Ovary (tissue), 9 donors: ENCODE data around the gene ACVR1. TPM values are rescaled to one million over a fixed set of nuclear protein-coding genes. Genes with fewer than 3 reads are reported as not detected.

Experiments used
- DNase-seq, 5 donors: peaks; one replicate each; pipeline ENCODE4 v3.0.0-alpha.2; 2019 to 2020
- H3K27ac ChIP-seq, 2 donors: fragments of 200-600 bp; one replicate each; pipeline versions ENCODE4 v1.5.1 to v1.8.0; 2019 to 2022
- H3K27me3 ChIP-seq: fragments of 200-600 bp; one replicate; pipeline ENCODE4 v1.8.0; 2022
- H3K36me3 ChIP-seq: fragments of 200-600 bp; sonication (generic); one replicate; pipeline ENCODE4 v1.5.1; 2019
- H3K4me1 ChIP-seq: one replicate; pipeline ENCODE4 v1.8.1; 2013; ENCODE audit warnings: mild to moderate bottlenecking, moderate library complexity; ENCODE audit not compliant: insufficient read depth
- H3K4me3 ChIP-seq: fragments of 200-600 bp; sonication (generic); one replicate; pipeline ENCODE4 v1.5.1; 2017
- H3K9me3 ChIP-seq, 2 donors: fragments of 200-600 bp in 1 of 2; sonication (generic) in 1 of 2; one replicate each; pipeline versions ENCODE4 v1.5.1 to v1.8.1; 2013 to 2019; ENCODE audit warnings: mild to moderate bottlenecking in 1 of 2, moderate library complexity in 1 of 2
- CTCF ChIP-seq, 3 donors: fragments of 450-650 bp in 2 of 3; fragments of 200-600 bp in 1 of 3; IDR thresholded peaks; one replicate each; pipeline versions ENCODE4 v1.5.1 to v1.8.0; 2016 to 2022; ENCODE audit warnings: antibody characterized with exemption in 3 of 3, mild to moderate bottlenecking in 1 of 3
- EP300 ChIP-seq: sonication (generic); formaldehyde crosslinking; IDR thresholded peaks from one replicate; pipeline ENCODE4 v1.6.1; 2017; ENCODE audit warnings: antibody characterized with exemption
- POLR2A ChIP-seq: fragments of 450-650 bp; IDR thresholded peaks from one replicate; pipeline ENCODE4 v1.6.1; 2017; ENCODE audit warnings: antibody characterized with exemption, mild to moderate bottlenecking, moderate library complexity
- WGBS, 3 donors: extraction: QIAGEN DNeasy Blood & Tissue Kit in 1 of 3; methylation state at CpG; one replicate each; pipeline versions ENCODE4 v1.1.5 to v1.1.7; 2013 to 2017; 5-methylcytosine and 5-hydroxymethylcytosine counted together
- intact Hi-C, 4 donors: fragments of 100-400 bp; cut with DNase I; formaldehyde crosslinking; loops; one replicate each; pipeline versions ENCODE4 v1.11.0 to v1.15.1; 2022 to 2023
- polyA plus RNA-seq, 2 donors: library from polyadenylated mRNA; stranded (reverse); fragments of 200-250 nt in 1 of 2; fragments of 350-450 nt in 1 of 2; fragmentation: Illumina TruSeq in 1 of 2; extraction: RNeasy Lipid Tissue Mini Kit (QIAGEN cat#74804) in 1 of 2; gene quantifications; one replicate each; pipeline ENCODE4 v1.2.3, GENCODE V29; 2013 to 2014
- total RNA-seq, 7 donors: library from RNA; depleted of rRNA in 2 of 7; stranded (reverse); fragments of >200 nt in 2 of 7; fragmentation: NEBNext Ultra II Directional in 3 of 7; extraction: Animal tissue kit (Norgen Biotek cat#: 25700) in 3 of 7; gene quantifications; one replicate each; pipeline versions ENCODE4 v1.1.0 to v1.2.4, GENCODE V29; 2016 to 2023
- donor health status: DM: no; HTN: no; CAD: no; lungs with moderate emphysema.
- donor health status: DM: no; HTN: no; CAD: no.
- donor health status: Bipolar disorder and iron deficiency.
- donor health status: DM: yes; HTN: yes; CAD: no.
- donor health status: DM: no; HTN: no; CAD: no.
- donor health status: DM: yes; HTN: yes; CAD: no.

The ACVR1 gene
- total and polyA plus RNA-seq, 9 donors: 23.4 to 51.2 (median 30.4) TPM

- DNase-seq: no peak
- peaks cover 4% of the 10 kb centered on the region for H3K4me1 ChIP-seq
- H3K27me3 ChIP-seq: no peaks in the 10 kb centered on the region
- intact Hi-C loops: loop anchor here in 1 of 4 donors (10.0 kb wide), 1 partner anchor 217 kb away; no protein-coding TSS in a partner anchor
- 59 to 61% (median 60%) methylated on average over 7 of the region's 7 CpGs for WGBS, 3 donors
- H3K36me3 ChIP-seq: no peaks in the 10 kb centered on the region
- TF ChIP-seq POLR2A (no peak), EP300 (no peak), CTCF (IDR thresholded peaks at IDR 0.05) (no peak)
- H3K27ac ChIP-seq: no peak overlapping the region
- no peaks in the 10 kb centered on the region for H3K9me3 ChIP-seq
- no peak overlapping the region for H3K4me3 ChIP-seq
These were observed 88.7 kb downstream of the ACVR1 start for GRCh38 chr2:157787364-157787938.

- Histone ChIP-seq H3K27me3 (no peaks in the 10 kb centered on the region), H3K36me3 (no peaks in the 10 kb centered on the region), H3K27ac (no peak overlapping the region), H3K4me3 (no peak overlapping the region), H3K4me1 (peaks cover 4% of the 10 kb centered on the region), H3K9me3 (no peaks in the 10 kb centered on the region)
- no peak for DNase-seq
- intact Hi-C loops: loop anchor here in 1 of 4 donors (10.0 kb wide), 1 partner anchor 218 kb away; no protein-coding TSS in a partner anchor
- 59 to 72% (median 70%) methylated on average over 5 of the region's 5 CpGs for WGBS, 3 donors
- TF ChIP-seq CTCF (IDR thresholded peaks at IDR 0.05): no peak
- no peak for TF ChIP-seq EP300
- TF ChIP-seq POLR2A: no peak
These were observed 89.3 kb downstream of the ACVR1 start for GRCh38 chr2:157786663-157787363.

GRCh38 chr2:157785866-157786662 is 90.1 kb downstream of the ACVR1 start:
- no peak for DNase-seq
- Histone ChIP-seq H3K9me3 (no peaks in the 10 kb centered on the region), H3K36me3 (no peaks in the 10 kb centered on the region), H3K4me3 (no peak overlapping the region), H3K27ac (no peak overlapping the region), H3K4me1 (peaks cover 6% of the 10 kb centered on the region), H3K27me3 (no peaks in the 10 kb centered on the region)
- 90 to 97% (median 95%) methylated on average over 6 of the region's 6 CpGs for WGBS, 3 donors
- intact Hi-C loops: loop anchor here in 1 of 4 donors (10.0 kb wide), 1 partner anchor 219 kb away; no protein-coding TSS in a partner anchor
- TF ChIP-seq CTCF (IDR thresholded peaks at IDR 0.05) (no peak), POLR2A (no peak), EP300 (no peak)

GRCh38 chr2:157785200-157785599 is 90.9 kb downstream of the ACVR1 start:
- Histone ChIP-seq H3K27ac (no peak overlapping the region), H3K9me3 (no peaks in the 10 kb centered on the region), H3K27me3 (no peaks in the 10 kb centered on the region), H3K36me3 (no peaks in the 10 kb centered on the region), H3K4me3 (no peak overlapping the region), H3K4me1 (peaks cover 5% of the 10 kb centered on the region)
- WGBS, 3 donors: 30 to 51% (median 35%) methylated on average over 3 of the region's 3 CpGs
- DNase-seq: no peak
- TF ChIP-seq POLR2A (no peak), EP300 (no peak), CTCF (IDR thresholded peaks at IDR 0.05) (no peak)
- intact Hi-C loops: loop anchor here in 1 of 4 donors (10.0 kb wide), 1 partner anchor 220 kb away; no protein-coding TSS in a partner anchor
